SH-SY5Y (cell line): ENCODE results near the gene PRKCD.

Experiments
- GATA2 ChIP-seq: IDR thresholded peaks from 2 replicates; pipeline ENCODE4 v1.6.1; 2011; ENCODE audit warnings: mild to moderate bottlenecking, low read depth, low read length
- GATA3 ChIP-seq: IDR thresholded peaks from 2 replicates; pipeline ENCODE4 v1.6.1; 2011; ENCODE audit warnings: low read depth, mild to moderate bottlenecking, low read length, moderate library complexity

Gene PRKCD

GRCh38 chr3:53238051-53238850, 77.2 kb downstream of the PRKCD start:
- TF ChIP-seq GATA3, result no peak
- no peak for TF ChIP-seq GATA2

GRCh38 chr3:53238886-53239285, 77.9 kb downstream of the PRKCD start:
- TF ChIP-seq GATA3 (no peak), GATA2 (no peak)

- TF ChIP-seq GATA3, result no peak
- TF ChIP-seq GATA2, result no peak
Measured at GRCh38 chr3:53239800-53240199, 78.8 kb downstream of the PRKCD start.

- TF ChIP-seq GATA2, result no peak
- TF ChIP-seq GATA3, result no peak
Measured at GRCh38 chr3:53240989-53241972, 80.3 kb downstream of the PRKCD start.

- no peak for TF ChIP-seq GATA3
- TF ChIP-seq GATA2, result no peak
Measured at GRCh38 chr3:53242155-53242554, 81.1 kb downstream of the PRKCD start.
